Gastroesophageal sphincter (tissue), 4 donors: Measurements from ENCODE around the gene SOX5. TPM values are rescaled to one million over a fixed set of nuclear protein-coding genes. Genes with fewer than 3 reads are reported as not detected.

Source experiments
- ATAC-seq: fragments of 150-250 bp; one replicate; pipeline ENCODE4 v1.9.1; 2016; ENCODE audit warnings: mild to moderate bottlenecking, moderate library complexity
- H3K27ac ChIP-seq, 4 donors: fragments of 200-600 bp; sonication (generic) in 3 of 4; 1 replicate in 3 of 4; 2 replicates in 1 of 4; pipeline ENCODE4 v1.5.1; 2016 to 2019
- H3K27me3 ChIP-seq: fragments of 200-600 bp; sonication (generic); one replicate; pipeline ENCODE4 v1.5.1; 2019
- H3K36me3 ChIP-seq, 2 donors: fragments of 200-600 bp; sonication (generic); one replicate each; pipeline ENCODE4 v1.5.1; 2019; ENCODE audit warnings: control low read depth in 1 of 2
- H3K4me1 ChIP-seq, 3 donors: fragments of 200-600 bp; sonication (generic); 1 replicate in 2 of 3; 2 replicates in 1 of 3; pipeline ENCODE4 v1.5.1; 2016 to 2019; ENCODE audit warnings: control low read depth in 2 of 3
- H3K4me3 ChIP-seq, 2 donors: fragments of 200-600 bp; sonication (generic); one replicate each; pipeline ENCODE4 v1.5.1; 2019; ENCODE audit warnings: mild to moderate bottlenecking in 1 of 2, moderate library complexity in 1 of 2
- H3K9me3 ChIP-seq, 3 donors: fragments of 200-600 bp; sonication (generic); one replicate each; pipeline ENCODE4 v1.5.1; 2017 to 2019; ENCODE audit warnings: control low read depth in 2 of 3
- CTCF ChIP-seq, 4 experiments: fragments of 200-600 bp in 2 of 4; fragments of 450-650 bp in 2 of 4; sonication (generic) in 1 of 4; IDR thresholded peaks; one replicate each; pipeline ENCODE4 v1.5.1; 2017 to 2019; ENCODE audit warnings: antibody characterized with exemption in 4 of 4, mild to moderate bottlenecking in 2 of 4, moderate library complexity in 2 of 4
- EP300 ChIP-seq: sonication (generic); formaldehyde crosslinking; IDR thresholded peaks from one replicate; pipeline ENCODE4 v1.6.1; 2017; ENCODE audit warnings: antibody characterized with exemption, mild to moderate bottlenecking
- POLR2A ChIP-seq, 2 donors: fragments of 450-650 bp; IDR thresholded peaks; one replicate each; pipeline ENCODE4 v1.6.1; 2017; ENCODE audit warnings: antibody characterized with exemption in 2 of 2, mild to moderate bottlenecking in 2 of 2, moderate library complexity in 1 of 2
- POLR2AphosphoS5 ChIP-seq: sonication (generic); formaldehyde crosslinking; IDR thresholded peaks from one replicate; pipeline ENCODE4 v1.6.1; 2017; ENCODE audit warnings: antibody characterized with exemption
- WGBS, 2 donors: methylation state at CpG; one replicate each; pipeline ENCODE4 v1.1.5; 2018; ENCODE audit warnings: low coverage in 1 of 2; 5-methylcytosine and 5-hydroxymethylcytosine counted together
- total RNA-seq, 4 donors: library from RNA; depleted of rRNA; stranded (reverse); fragments of >200 nt; gene quantifications; one replicate each; pipeline ENCODE4 v1.1.0, GENCODE V29; 2016

Gene SOX5
- total RNA-seq, 4 donors from 2014 or later: 4.9 to 69.9 (median 18.1) TPM

GRCh38 chr12:23954332-23954731 lies 4.9 kb upstream of the SOX5 start:
- TF ChIP-seq EP300 (no peak), POLR2AphosphoS5 (no peak), POLR2A (IDR thresholded peaks at IDR 0.05) (no peak), CTCF (IDR thresholded peaks at IDR 0.05) (no peak)
- Histone ChIP-seq H3K4me1 (peaks cover 0 to 11% (median 0%) of the 10 kb centered on the region in 3 donors), H3K27ac (no peak overlapping the region), H3K27me3 (peaks cover under 1% of the 10 kb centered on the region), H3K4me3 (no peak overlapping the region), H3K9me3 (no peaks in the 10 kb centered on the region), H3K36me3 (no peaks in the 10 kb centered on the region)
- no peak for ATAC-seq

DNA sequence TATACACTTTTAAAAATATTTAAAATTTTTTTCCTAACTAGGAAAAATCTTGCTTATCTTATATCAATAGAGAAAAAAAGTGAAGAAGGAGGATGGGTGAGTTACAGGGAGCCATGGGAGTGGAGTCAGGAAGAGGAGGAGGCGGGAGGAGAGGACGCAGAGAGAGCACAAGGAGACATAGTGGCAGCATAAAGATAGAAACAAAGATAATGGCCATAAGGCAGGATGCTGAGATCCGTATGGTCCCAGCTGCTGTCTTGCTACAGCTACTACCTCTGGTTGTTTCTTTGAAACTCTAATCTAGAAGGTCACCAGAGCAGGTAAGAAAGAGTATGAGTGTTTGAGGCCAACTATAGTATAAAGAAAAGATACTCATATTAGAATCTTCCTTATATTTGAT lies 2.6 kb upstream of the SOX5 start:
- ATAC-seq: no peak
- WGBS, 2 donors: 69 to 91% methylated on average over 3 of the region's 3 CpGs
- peaks cover 23% of the 10 kb centered on the region for H3K27me3 ChIP-seq
- TF ChIP-seq POLR2A (IDR thresholded peaks at IDR 0.05) (no peak), POLR2AphosphoS5 (no peak), EP300 (no peak), CTCF (IDR thresholded peaks at IDR 0.05) (no peak)
- no peaks in the 10 kb centered on the region for H3K9me3 ChIP-seq
- no peaks in the 10 kb centered on the region for H3K36me3 ChIP-seq
- H3K27ac ChIP-seq: no peak overlapping the region
- peaks cover 0 to 16% (median 2%) of the 10 kb centered on the region in 3 donors for H3K4me1 ChIP-seq
- no peak overlapping the region for H3K4me3 ChIP-seq

DNA sequence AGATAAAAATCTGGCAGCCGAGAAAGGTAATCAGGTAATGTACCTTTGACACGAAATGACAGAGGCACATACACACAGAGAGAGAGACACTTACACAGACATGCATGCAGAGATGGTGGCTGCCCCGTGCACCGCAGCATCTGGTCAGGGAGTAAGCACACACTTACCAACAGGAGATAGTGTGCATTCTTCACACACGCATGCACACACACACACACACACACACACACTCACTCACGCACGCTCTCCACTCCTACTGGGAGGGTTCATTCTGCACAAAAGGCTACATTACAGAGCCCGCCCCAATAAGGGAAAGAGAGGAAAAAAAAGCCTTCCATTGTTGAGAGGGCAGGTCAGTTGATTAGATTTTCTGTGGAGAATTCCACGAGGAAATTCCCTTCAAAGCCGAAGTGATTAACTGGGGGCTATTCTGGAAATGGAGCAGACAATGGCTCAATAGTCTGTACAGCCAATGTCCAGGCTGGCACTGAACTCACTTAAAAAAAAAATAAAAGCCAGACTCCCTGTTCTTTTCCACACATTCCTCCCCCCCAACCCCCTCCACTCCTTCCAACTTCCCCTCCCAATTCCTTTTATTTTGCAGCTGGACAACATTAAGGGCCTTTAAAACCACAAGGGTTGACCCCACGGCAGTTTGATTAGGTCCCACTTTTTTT lies 1.4 kb upstream of the SOX5 start:
- peaks cover 26% of the 10 kb centered on the region for H3K27me3 ChIP-seq
- H3K27ac ChIP-seq: peak overlapping the region in 1 of 4 donors; percentile 32
- no peaks in the 10 kb centered on the region for H3K9me3 ChIP-seq
- peak; percentile 23 for ATAC-seq
- WGBS, 2 donors: 12 to 27% methylated on average over 6 to 11 of the region's 11 CpGs
- H3K4me3 ChIP-seq: peak overlapping the region; percentile 47 to 64
- TF ChIP-seq POLR2AphosphoS5 (no peak), CTCF (IDR thresholded peaks at IDR 0.05) (no peak), POLR2A (IDR thresholded peaks at IDR 0.05) (no peak), EP300 (no peak)
- H3K4me1 ChIP-seq: peaks cover 0 to 16% (median 2%) of the 10 kb centered on the region in 3 donors
- no peaks in the 10 kb centered on the region for H3K36me3 ChIP-seq

- 0 to 3% methylated on average over 3 to 17 of the region's 17 CpGs for WGBS, 2 donors
- no peaks in the 10 kb centered on the region for H3K36me3 ChIP-seq
- H3K9me3 ChIP-seq: no peaks in the 10 kb centered on the region
- peak overlapping the region; percentile 47 to 64 for H3K4me3 ChIP-seq
- TF ChIP-seq POLR2AphosphoS5 (no peak), EP300 (no peak), CTCF (IDR thresholded peaks at IDR 0.05) (no peak), POLR2A (IDR thresholded peaks at IDR 0.05) (no peak)
- peak; percentile 24 for ATAC-seq
- H3K27me3 ChIP-seq: peaks cover 28% of the 10 kb centered on the region
- H3K27ac ChIP-seq: peak overlapping the region in 1 of 4 donors; percentile 32
- H3K4me1 ChIP-seq: peaks cover 0 to 16% (median 2%) of the 10 kb centered on the region in 3 donors
Observed at GRCh38 chr12:23950210-23950774, 822 bp upstream of the SOX5 start.

GRCh38 chr12:23948291-23948690 lies 1.2 kb downstream of the SOX5 start:
- peaks cover 28% of the 10 kb centered on the region for H3K27me3 ChIP-seq
- no peaks in the 10 kb centered on the region for H3K36me3 ChIP-seq
- H3K27ac ChIP-seq: no peak overlapping the region
- ATAC-seq: no peak
- WGBS, 2 donors: 80 to 87% methylated on average over 3 to 4 of the region's 4 CpGs
- H3K4me1 ChIP-seq: peaks cover 0 to 16% (median 2%) of the 10 kb centered on the region in 3 donors
- H3K9me3 ChIP-seq: no peaks in the 10 kb centered on the region
- TF ChIP-seq EP300 (no peak), POLR2AphosphoS5 (no peak), POLR2A (IDR thresholded peaks at IDR 0.05) (no peak), CTCF (IDR thresholded peaks at IDR 0.05) (no peak)
- no peak overlapping the region for H3K4me3 ChIP-seq
